ENCODE results near the gene GNB1L.

Gene GNB1L

GRCh38 chr22:19775496-19776325 is 79.0 kb downstream of the GNB1L start:
- DNase-seq: no peak

GRCh38 chr22:19774628-19775027 is 80.0 kb downstream of the GNB1L start:
- DNase-seq: no peak

GRCh38 chr22:19773470-19774040 is 81.1 kb downstream of the GNB1L start:
- DNase-seq: no peak

GRCh38 chr22:19772673-19773469 is 81.8 kb downstream of the GNB1L start:
- DNase-seq: no peak

- no peak for DNase-seq
These were observed 82.3 kb downstream of the GNB1L start for GRCh38 chr22:19772422-19772672.

- no peak for DNase-seq
These were observed 84.1 kb downstream of the GNB1L start for GRCh38 chr22:19770349-19771220.

GRCh38 chr22:19769393-19769715 is 85.3 kb downstream of the GNB1L start:
- DNase-seq: no peak

- DNase-seq: no peak
These were observed 87.0 kb downstream of the GNB1L start for GRCh38 chr22:19767427-19768341.

GRCh38 chr22:19766511-19767426 is 87.9 kb downstream of the GNB1L start:
- no peak for DNase-seq

- no peak for DNase-seq
These were observed 88.5 kb downstream of the GNB1L start for GRCh38 chr22:19766240-19766510.

GRCh38 chr22:19765477-19766239 is 89.0 kb downstream of the GNB1L start:
- no peak for DNase-seq

- no peak for DNase-seq
These were observed 89.8 kb downstream of the GNB1L start for GRCh38 chr22:19764636-19765476.

GRCh38 chr22:19764299-19764593 is 90.4 kb downstream of the GNB1L start:
- no peak for DNase-seq

- no peak for DNase-seq
These were observed 91.0 kb downstream of the GNB1L start for GRCh38 chr22:19763458-19764298.

GRCh38 chr22:19762568-19763457 is 91.9 kb downstream of the GNB1L start:
- no peak for DNase-seq

- DNase-seq: no peak
These were observed 92.7 kb downstream of the GNB1L start for GRCh38 chr22:19761725-19762567.
